ENCODE data around the gene AGBL5.
"Not testable (repeated sequence)": the region's sequence is repeated elsewhere in the genome, so short reads cannot be mapped to it uniquely, and the experiment has no call there.

Gene AGBL5

DNA sequence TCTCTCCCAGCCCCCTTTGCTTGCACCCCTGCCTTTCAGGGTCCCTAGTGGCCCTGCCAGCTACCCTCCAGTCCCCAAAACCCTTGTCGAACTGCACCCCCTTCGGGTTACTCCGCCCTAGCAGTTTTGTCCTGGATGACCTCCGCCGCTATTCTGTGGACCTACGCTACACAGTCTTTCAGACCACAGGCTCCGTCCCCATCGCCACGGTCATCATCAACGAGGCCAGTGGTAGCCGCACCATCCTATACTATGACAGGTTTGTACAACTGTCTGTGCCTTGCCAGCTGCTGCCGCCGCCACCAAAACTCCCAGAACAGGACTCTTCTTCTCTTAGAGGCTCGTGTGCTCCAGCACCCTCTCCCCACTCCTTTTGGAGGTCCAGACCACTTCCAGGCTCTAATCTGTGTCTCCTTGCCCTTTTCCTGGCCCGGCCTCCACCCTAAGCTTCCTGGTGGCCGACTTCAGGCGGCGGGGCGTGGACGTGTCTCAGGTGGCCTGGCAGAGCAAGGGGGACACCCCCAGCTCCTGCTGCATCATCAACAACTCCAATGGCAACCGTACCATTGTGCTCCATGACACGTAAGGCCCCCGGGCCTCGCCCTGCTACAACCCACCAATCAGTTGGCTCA is 43.0 kb downstream of the AGBL5 start:
- DNase-seq, result no peak

DNA sequence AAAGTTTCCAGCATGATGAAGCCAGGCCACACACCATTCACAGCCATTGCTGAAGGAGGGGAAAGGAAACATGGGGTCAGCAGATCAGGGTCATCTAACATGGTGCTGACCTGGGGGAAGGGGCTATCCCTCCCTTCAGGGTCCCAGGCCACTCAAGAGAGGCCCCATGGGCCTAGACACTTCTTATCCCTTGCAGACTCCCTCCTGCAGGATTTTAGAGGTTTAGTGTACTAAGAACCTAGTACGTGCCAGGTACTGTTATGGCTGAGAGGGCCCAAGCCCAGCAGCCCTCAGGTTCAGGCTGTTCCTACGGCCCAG is 43.9 kb downstream of the AGBL5 start:
- DNase-seq, result no peak

DNA sequence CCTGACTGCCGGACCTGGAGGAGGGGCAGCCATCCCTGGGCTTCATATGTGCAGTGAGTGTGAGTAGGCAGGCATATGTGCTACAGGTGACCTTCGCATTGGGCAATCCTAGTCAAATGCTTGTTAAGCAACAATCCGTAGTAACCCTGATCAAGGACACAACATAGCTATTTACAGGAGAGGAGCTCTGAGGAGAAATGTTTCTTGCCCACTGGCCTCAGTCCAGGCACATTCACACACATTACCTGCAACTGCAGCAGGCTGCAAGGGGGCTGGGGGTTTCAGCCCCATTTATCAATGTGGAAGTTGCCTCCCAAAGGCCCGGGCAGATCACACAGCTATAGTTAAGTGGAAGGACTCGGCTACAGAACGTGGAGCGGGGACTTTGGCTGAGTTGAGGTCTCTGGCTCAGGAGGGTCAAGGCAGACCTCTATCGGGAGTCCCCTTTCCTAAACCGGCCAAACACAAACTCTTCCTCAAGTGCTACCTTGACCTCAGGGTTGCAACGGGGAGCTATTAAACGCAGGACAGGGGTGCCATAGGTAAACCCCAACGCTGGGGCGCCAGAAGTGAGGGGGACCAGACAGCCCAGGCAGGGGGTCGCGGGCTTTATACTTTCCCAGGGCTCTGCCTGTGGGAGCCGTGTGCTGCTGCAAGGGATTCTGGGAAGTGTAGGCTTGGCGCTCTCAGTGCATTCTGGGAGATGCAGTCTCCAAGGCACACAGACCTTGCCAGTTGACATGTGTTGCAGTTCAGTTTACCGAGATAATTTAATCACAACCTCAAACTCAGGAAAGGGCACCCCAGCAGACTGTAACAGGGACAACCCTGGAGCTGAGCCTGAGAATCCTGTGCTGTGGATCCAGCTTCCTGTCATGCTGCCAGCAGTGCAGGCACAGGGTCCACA is 44.5 kb downstream of the AGBL5 start:
- DNase-seq, result peak; percentile 51

DNA sequence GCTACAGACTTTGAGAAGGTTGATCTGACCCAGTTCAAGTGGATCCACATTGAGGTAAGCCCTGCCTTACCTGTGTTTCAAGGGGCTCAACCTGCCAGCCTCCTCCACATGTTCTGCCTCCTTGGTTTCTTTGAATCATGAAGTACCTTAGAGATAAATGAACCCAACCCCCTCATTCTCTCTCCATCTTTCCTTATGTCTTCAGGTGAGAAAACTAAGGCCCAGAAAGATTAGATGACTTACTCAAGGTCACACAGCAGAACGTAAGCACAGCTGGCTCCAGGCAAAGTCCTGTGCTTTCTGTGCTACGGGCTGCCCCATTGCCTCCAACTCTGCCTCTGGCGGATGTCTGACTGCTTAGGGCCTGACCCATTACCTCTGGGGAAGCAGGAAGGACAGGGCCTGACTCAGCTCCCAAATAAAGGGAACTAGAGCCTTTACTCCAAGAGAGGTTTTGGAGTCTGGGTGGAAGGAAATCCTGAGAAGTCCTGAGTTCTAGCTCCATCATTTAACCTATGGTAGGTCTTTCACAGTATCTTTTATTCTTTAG is 45.4 kb downstream of the AGBL5 start:
- DNase-seq, result no peak

DNA sequence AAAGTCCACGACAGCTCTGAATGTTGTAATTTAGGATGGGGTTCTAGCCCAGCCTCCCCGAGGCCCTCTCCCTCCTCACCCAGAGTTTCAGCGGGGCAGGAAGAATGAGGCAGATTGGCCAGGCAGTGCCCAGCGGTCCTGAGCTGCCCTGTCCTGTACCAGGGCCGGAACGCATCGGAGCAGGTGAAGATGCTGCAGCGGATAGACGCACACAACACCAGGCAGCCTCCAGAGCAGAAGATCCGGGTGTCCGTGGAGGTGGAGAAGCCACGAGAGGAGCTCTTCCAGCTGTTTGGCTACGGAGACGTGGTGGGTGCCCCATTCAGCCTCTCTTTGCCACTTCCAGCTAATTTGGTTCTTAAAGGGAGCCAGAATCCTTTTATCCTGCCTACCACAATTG is 45.9 kb downstream of the AGBL5 start:
- DNase-seq, result no peak

DNA sequence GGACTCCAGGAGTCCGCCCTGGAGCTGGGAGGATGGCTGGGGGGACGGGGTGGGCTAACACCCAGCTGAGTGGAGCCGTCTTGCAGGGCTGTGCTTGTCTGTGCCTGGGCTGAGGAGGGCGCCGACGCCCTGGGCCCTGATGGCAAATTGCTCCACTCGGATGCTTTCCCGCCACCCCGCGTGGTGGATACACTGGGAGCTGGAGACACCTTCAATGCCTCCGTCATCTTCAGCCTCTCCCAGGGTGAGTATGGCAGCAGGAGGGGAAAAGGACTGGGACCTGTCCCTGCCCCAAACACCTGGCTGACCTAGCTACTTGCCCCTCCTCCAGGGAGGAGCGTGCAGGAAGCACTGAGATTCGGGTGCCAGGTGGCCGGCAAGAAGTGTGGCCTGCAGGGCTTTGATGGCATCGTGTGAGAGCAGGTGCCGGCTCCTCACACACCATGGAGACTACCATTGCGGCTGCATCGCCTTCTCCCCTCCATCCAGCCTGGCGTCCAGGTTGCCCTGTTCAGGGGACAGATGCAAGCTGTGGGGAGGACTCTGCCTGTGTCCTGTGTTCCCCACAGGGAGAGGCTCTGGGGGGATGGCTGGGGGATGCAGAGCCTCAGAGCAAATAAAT is 48.0 kb downstream of the AGBL5 start:
- DNase-seq, result no peak

DNA sequence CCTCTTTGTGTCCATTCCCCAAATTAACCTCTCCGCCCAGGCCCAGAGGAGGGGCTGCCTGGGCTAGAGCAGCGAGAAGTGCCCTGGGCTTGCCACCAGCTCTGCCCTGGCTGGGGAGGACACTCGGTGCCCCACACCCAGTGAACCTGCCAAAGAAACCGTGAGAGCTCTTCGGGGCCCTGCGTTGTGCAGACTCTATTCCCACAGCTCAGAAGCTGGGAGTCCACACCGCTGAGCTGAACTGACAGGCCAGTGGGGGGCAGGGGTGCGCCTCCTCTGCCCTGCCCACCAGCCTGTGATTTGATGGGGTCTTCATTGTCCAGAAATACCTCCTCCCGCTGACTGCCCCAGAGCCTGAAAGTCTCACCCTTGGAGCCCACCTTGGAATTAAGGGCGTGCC is 48.6 kb downstream of the AGBL5 start:
- DNase-seq, result no peak

DNA sequence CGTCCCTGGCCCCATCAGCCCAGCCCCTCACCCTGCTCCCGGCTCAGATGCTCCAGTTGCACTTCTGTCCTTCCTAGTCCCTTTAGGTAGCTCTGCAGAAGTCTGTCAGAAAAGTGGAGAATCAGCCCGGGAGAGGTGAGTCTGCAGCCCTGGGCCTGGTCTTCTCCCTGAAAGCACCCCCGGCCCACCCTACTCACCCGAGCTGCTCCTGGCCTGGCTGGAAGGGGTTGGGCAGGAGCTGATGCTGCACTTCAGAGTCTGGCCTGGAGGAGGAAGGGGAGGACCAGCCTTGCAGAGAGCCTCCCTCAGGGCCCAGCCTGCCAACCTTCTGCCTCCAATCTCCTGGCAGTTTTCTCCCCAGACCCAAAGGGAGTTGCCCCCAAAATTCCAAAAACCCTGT is 50.9 kb downstream of the AGBL5 start:
- DNase-seq, result no peak

DNA sequence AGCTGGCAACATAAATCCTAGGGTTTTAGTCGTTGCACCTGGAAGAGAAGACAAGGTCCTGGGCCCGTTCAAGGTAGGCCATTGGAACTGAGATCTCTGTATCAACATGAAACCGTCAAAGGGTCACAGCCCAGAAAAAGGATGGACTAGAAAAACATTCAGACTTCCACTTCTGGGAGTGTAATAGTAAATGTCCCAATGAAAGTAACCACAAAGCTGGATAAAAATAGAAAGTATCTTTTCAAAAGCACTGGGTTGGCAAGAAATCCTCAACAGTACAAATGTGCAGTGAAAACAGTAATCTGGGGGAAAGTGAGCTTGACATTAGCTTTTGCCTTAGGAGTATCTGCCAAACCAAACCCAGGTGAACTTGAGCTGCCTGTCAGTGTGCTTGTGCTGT is 54.5 kb downstream of the AGBL5 start:
- DNase-seq, result no peak

DNA sequence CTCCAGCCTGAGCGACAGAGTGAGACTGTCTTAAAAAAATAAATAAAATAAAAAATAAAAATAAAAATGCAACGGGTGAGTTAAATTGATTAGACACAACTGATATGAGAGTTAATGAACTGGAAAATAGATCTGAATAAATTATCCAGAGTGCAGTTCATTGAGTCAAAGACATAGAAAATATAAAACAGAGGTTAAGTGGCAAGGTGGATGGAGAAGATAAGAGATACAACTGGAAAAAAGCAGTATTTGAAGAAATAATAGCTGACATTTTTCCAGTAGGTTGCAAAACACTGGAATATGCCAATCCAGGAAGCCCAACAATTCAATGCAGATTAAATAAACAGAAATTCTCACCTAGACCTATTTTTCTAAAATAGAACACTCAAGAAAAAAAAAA is 56.8 kb downstream of the AGBL5 start:
- DNase-seq, result no peak

DNA sequence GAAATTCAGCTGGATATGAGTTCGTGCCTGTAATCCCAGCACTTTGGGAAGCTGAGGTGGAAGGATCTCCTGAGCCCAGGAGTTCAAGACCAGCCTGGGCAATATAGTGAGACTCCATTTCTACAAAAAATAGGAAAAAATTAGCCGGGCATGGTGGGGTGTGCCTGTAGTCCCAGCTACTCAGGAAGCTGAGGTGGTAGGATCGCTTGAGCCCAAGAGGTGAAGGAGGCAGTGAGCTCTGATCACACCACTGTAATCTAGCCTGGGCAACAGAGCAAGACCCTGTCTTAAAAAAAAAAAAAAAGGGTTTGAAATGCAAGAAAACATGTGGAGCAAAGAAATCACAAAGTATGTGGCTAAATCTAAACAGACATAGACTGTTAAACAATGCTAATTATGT is 57.6 kb downstream of the AGBL5 start:
- no peak for DNase-seq

DNA sequence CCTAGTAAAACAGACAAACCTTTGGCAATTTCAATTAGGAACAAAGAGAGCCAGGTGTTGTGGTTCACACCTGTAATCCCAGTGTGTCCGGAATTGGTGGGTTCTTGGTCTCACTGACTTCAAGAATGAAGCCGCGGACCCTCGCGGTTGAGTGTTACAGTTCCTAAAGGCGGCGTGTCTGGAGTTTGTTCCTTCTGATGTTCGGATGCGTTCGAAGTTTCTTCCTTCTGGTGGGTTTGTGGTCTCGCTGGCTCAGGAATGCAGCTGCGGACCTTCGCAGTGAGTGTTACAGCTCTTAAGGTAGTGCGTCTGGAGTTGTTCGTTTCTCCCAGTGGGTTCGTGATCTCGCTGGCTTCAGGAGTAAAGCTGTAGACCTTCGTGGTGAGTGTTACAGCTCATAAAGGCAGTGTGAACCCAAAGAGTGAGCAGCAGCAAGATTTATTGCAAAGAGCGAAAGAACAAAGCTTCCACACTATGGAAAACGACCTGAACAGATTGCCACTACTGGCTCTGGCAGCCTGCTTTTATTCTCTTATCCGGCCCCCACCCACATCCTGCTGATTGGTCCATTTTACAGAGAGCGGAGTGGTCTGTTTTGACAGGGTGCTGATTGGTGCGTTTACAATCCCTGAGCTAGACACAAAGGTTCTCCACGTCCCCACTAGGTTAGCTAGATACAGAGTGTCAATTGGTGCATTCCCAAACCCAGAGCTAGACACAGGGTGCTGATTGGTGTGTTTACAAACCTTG is 59.3 kb downstream of the AGBL5 start:
- DNase-seq, result not testable (repeated sequence)

DNA sequence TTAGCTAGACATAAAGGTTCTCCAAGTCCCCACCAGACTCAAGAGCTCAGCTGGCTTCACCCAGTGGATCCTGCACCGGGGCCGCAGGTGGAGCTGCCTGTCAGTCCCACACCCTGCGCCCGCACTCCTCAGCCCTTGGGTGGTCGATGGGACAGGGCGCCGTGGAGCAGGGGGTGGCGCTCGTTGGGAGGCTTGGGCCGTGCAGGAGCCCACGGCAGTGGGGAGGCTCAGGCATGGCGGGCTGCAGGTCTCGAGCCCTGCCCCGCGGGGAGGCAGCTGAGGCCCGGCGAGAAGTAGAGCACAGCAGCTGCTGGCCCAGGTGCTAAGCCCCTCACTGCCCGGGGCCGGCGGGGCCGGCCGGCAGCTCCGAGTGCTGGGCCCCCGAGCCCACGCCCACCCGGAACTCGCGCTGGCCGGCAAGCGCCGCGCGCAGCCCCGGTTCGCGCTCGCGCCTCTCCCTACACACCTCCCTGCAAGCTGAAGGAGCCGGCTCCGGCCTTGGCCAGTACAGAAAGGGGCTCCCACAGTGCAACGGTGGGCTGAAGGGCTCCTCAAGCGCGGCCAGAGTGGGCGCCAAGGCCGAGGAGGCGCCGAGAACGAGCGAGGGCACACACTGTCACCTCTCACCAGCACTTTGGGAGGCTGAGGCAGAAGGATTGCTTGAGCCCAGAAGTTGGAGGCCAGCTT is 60.1 kb downstream of the AGBL5 start:
- not testable (repeated sequence) for DNase-seq

DNA sequence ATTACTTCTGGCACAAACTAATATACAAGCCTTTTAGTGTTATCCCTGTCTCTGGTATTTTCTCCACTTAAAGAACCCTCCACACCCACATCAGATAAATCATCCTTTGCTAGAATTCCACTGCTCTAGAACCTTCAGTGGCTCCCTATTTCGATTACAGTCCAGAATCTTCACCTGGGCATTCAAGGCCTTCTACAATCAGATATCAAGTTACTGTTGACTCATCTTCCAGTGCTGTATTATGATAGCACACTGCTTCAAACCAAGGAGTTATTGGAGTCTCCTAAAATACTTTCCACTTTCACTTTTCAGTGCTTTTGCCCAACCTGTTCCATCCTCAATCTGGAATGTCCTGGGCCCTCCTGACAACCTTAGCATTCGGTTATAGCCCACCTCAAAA is 64.1 kb downstream of the AGBL5 start:
- no peak for DNase-seq

DNA sequence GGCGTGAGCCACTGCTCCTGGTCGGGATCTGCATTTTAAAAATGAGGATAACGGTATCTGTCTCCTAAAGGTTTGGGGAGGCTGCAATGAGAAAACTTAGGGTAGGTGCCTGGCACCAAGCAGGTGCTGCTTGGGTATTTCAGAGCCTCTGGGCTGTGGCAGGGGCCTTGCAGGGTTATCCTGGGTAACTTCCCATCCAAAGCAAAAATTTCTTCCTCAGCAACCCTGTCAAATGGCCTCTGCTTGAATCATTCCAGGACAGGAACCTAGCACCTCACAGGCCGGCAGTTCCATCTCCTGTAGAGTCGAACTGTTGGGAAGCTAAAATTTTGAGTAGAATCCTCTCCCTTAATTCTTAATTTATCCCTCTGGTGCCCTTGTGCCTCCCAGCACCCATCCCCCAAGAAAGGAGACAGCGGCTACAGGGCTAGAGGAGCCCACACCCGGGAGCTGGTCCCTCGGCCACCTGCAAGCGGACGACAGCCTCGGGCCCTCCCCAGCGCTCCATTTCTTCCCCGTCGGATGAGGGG is 66.6 kb downstream of the AGBL5 start:
- DNase-seq, result no peak

DNA sequence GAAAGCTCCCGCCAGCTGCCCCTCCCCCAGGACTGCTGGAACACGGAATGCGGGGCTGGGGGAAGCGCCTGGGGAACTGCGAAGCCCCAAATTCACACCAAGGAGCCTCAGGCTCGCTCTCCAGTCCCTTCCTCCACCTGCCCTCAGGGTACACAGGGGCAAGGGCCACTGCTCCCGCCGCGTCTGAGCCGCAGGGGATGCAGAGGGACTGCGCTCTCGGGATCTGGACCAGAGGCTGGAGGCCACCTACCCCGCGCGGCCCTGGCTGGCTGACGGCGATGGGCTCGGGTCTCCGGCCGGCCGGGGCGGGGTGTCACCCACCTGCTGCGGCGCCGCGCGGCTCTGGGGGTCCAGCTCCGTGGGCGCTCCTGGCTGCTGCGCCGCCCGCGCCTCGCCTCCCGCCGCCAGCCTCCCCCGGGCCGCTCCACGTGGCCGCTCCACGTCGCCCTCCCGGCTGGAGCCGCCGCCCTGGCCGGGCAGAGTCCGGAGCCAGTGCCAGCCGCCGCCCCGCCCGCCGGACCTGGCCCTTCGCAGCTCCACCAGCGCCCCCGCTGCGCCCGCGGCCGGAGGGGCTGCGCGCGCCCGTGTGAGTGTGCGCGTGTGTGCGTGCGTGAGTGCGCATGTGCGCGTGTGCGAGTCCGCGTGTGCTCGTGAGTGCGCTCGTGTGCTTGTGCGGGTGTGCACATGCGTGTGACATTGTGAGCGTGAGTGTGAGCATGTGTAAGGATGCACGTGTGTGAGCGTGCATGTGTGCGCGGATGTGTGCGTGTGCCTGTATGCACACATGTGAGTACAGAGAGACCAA is 67.3 kb downstream of the AGBL5 start, which contains the start of gene CGREF1:
Gene CGREF1, minus strand, starts transcription at position 604 of the 805 bp plus-strand sequence. CDS start 14,762 bp downstream, outside the sequence.
- DNase-seq, result no peak

DNA sequence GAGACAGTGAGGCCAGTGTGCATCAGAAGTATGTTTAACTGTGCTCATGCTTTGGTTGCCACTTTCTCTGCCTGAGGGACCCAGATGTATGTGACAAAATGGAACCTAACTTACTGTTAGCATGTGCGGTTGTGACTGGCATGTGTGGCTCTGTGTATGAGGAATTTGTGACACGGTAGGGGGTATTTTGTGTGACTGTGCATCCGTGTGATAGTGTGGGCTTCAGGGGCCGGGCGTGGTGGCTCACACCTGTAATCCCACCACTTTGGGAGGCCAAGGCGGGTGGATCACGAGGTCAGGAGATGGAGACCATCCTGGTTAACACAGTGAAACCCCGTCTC is 67.8 kb downstream of the AGBL5 start:
- not testable (repeated sequence) for DNase-seq
